ENCODE data around the gene SMAD3. TPM values are rescaled to one million over a fixed set of nuclear protein-coding genes. Genes with fewer than 3 reads are reported as not detected.

Gene SMAD3
- total RNA-seq, 3 donors from 2014 or later: 22.5 to 44.6 (median 33.4) TPM

DNA sequence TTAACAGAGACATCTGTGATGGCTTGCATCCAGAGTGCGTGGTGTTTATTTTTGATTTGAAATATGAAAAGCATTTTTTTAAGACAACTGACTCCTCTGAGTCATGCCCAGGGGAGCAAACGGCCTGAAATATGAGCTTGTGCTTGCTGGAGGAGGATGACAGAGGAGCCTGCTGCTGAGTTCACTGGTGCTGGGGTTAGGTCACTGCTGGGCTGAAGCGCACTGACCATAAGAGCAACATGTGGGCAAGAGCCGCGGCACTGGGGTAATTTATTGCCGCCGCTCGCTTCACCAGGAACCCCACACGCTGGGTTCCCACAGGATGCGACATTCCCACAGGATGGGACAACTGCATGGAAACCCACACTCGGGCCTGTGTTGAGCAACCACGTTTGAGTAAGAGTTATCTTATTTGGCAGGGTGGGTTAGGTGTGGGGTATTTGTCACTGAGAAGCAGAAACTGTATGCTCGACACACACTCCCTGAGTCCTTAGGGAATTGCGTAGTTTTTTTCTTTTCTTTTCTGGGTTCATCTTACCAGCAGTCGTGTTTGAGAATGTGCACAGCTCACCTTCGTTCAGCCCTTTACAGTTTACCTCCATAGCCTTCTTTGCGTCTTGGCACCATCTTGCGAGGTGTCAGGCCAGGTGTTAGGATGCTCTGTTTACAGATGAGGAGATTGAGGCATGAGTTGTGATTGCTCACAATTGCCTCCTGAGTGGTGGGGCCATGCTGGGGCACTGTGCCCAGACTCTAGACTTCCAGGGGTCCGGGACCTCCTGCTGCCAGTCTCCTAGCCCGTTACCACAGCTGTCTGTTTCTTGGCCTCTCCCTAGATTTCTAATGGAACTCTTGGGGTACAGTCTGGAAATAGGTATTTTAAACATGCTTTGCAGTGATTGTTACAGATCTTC is 60.4 kb downstream of the SMAD3 start:
- H3K4me3 ChIP-seq: peak overlapping the region in 2 of 3 donors; percentile 2 to 37
- DNase-seq (ENCODE audit: low spot score in 2 of 2): peak; percentile 48 to 72
- TF ChIP-seq, protein P1, sequence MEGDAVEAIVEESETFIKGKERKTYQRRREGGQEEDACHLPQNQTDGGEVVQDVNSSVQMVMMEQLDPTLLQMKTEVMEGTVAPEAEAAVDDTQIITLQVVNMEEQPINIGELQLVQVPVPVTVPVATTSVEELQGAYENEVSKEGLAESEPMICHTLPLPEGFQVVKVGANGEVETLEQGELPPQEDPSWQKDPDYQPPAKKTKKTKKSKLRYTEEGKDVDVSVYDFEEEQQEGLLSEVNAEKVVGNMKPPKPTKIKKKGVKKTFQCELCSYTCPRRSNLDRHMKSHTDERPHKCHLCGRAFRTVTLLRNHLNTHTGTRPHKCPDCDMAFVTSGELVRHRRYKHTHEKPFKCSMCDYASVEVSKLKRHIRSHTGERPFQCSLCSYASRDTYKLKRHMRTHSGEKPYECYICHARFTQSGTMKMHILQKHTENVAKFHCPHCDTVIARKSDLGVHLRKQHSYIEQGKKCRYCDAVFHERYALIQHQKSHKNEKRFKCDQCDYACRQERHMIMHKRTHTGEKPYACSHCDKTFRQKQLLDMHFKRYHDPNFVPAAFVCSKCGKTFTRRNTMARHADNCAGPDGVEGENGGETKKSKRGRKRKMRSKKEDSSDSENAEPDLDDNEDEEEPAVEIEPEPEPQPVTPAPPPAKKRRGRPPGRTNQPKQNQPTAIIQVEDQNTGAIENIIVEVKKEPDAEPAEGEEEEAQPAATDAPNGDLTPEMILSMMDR (IDR thresholded peaks at IDR 0.05): no peak
- TF ChIP-seq POLR2AphosphoS5 (IDR thresholded peaks at IDR 0.05) (peak; percentile 53 to 95 (median 75)), POLR2A (IDR thresholded peaks at IDR 0.05) (no peak)
- no peaks in the 10 kb centered on the region for H3K27me3 ChIP-seq
- intact Hi-C loops (cut with DNase I; ENCODE audit: low total_unique reads): no loop called here
- no peaks in the 10 kb centered on the region for H3K36me3 ChIP-seq
- no peaks in the 10 kb centered on the region for H3K9me3 ChIP-seq
- H3K27ac ChIP-seq: peak overlapping the region; percentile 89 to 96
- H3K4me1 ChIP-seq: peaks cover 7 to 30% of the 10 kb centered on the region in 2 donors

DNA sequence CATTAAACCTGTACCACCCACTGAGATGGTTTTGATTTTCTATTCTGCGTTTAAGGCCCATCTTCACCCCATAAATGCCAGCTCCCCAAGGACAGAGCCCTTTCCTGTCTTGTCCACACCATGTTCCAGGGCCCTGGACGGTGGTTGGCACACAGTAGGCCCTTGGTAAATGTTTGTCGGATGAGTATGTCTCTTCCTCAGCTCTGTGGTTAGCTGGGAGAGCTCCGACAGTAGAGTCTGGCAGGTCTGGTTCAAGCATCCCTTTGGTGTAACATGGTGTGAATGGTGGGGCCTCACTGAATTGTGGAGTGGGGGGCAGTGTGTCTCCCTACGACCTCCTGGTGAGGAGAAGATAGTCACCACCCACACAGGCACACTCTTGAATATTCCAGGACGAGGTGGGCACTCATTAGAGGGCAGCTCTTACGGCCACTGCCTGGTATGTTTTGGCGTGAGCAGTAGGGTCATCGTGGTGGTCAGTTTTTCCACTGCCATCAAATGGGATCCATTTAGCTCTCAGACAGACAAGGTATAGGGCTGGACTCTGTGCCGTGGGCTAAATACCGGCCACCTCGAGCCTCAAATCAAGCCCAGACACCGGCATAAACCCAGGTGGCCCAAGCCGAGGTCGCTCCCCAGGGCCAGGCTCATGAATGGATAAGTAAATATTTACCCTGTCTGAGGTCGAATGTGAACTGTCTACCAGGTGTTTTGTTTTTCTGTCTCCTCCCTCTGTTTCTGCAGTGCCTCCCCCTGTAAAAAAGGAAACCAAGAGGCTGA is 61.3 kb downstream of the SMAD3 start:
- H3K4me3 ChIP-seq: no peak overlapping the region
- H3K36me3 ChIP-seq: no peaks in the 10 kb centered on the region
- intact Hi-C loops (cut with DNase I; ENCODE audit: low total_unique reads): no loop called here
- peaks cover 5 to 21% of the 10 kb centered on the region in 2 donors for H3K4me1 ChIP-seq
- DNase-seq (ENCODE audit: low spot score in 2 of 2): no peak
- H3K9me3 ChIP-seq: no peaks in the 10 kb centered on the region
- no peaks in the 10 kb centered on the region for H3K27me3 ChIP-seq
- no peak for TF ChIP-seq POLR2AphosphoS5 (IDR thresholded peaks at IDR 0.05)
- TF ChIP-seq POLR2A (IDR thresholded peaks at IDR 0.05): no peak
- TF ChIP-seq, protein P1 (IDR thresholded peaks at IDR 0.05): no peak
- peak overlapping the region; percentile 89 to 96 for H3K27ac ChIP-seq

DNA sequence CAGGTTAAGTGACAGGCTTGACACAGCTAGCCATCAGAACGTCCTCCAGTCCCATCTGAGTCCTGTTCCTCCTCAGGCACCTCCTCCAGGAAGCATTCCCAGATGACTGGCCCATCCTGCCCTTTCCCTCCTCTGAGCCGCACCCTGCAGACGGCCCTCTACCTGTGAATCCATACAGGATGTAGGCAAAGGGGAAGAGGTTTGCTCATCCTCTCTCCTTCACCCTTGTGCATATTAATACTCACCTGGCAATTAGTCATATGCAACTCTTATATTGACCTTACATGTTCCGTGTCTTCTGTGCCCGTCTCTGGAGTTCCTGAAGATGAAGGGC is 61.9 kb downstream of the SMAD3 start:
- Histone ChIP-seq H3K36me3 (no peaks in the 10 kb centered on the region), H3K27ac (peak overlapping the region; percentile 89 to 96), H3K4me1 (peaks cover 5 to 21% of the 10 kb centered on the region in 2 donors), H3K9me3 (no peaks in the 10 kb centered on the region), H3K4me3 (no peak overlapping the region), H3K27me3 (no peaks in the 10 kb centered on the region)
- DNase-seq (ENCODE audit: low spot score in 2 of 2): no peak
- intact Hi-C loops (cut with DNase I; ENCODE audit: low total_unique reads): no loop called here
- TF ChIP-seq, protein P1 (IDR thresholded peaks at IDR 0.05): no peak

DNA sequence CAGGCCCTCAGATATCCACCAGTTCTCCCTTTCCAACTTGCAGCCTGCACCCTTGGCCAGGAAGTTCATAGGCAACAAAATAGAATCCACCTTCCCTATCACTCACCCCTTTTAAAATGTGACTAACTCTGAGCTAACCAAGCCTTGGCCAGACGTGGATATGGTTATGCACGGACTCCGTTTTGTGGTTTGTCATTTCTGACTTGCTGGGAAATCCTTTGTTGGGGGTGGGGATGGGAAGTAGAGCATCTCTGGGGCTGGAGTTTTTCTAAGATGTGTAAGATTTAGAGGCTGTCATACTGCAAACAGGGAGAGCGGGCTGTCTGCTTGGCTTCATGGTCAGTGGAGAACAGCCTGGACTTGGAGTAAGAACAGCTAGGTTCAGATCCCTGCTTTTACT is 62.6 kb downstream of the SMAD3 start:
- Histone ChIP-seq H3K4me1 (peaks cover 5 to 21% of the 10 kb centered on the region in 2 donors), H3K27ac (peak overlapping the region; percentile 2 to 96), H3K9me3 (no peaks in the 10 kb centered on the region), H3K4me3 (no peak overlapping the region), H3K27me3 (no peaks in the 10 kb centered on the region), H3K36me3 (no peaks in the 10 kb centered on the region)
- DNase-seq (ENCODE audit: low spot score in 2 of 2): no peak
- intact Hi-C loops (cut with DNase I; ENCODE audit: low total_unique reads): no loop called here
- no peak for TF ChIP-seq POLR2AphosphoS5 (IDR thresholded peaks at IDR 0.05)
- TF ChIP-seq, protein P1 (IDR thresholded peaks at IDR 0.05): no peak
- TF ChIP-seq POLR2A (IDR thresholded peaks at IDR 0.05): no peak

DNA sequence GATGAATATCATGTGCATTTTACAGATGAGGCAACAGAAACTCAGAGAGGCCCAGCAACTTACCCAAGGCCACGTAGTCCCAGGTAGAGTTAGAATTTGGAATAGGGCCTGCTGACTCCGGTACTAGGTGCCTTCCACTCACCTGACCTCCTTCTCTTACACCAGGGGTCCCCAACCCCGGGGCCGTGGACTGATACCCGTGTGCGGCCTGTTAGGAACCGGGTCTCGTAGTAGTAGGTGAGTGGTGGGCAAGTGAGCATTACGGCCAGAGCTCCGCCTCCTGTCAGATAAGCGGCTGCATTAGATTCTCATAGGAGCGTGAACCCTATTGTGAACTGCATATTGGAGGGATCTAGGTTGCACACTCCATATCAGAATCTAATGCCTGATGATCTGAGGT is 64.8 kb downstream of the SMAD3 start:
- Histone ChIP-seq H3K4me1 (peaks cover 5 to 14% of the 10 kb centered on the region in 2 donors), H3K4me3 (no peak overlapping the region), H3K27ac (peak overlapping the region; percentile 26 to 39), H3K36me3 (no peaks in the 10 kb centered on the region), H3K27me3 (no peaks in the 10 kb centered on the region), H3K9me3 (no peaks in the 10 kb centered on the region)
- TF ChIP-seq POLR2AphosphoS5 (IDR thresholded peaks at IDR 0.05) (no peak), POLR2A (IDR thresholded peaks at IDR 0.05) (no peak)
- TF ChIP-seq, protein P1 (IDR thresholded peaks at IDR 0.05): no peak
- intact Hi-C loops (cut with DNase I; ENCODE audit: low total_unique reads): no loop called here
- DNase-seq (ENCODE audit: low spot score in 2 of 2): no peak
